HG03280 (cell line): ENCODE data around the gene APBB2.
A peak's percentile ranks its signal among the peaks of the same experiment; 100 is the strongest.
"Not testable (repeated sequence)": the region's sequence is repeated elsewhere in the genome, so short reads cannot be mapped to it uniquely, and the experiment has no call there.

Source experiments
- ATAC-seq: cut with Tn5 transposase; IDR thresholded peaks from one replicate; pipeline ENCODE4 v1.9.1; 2021; ENCODE audit warnings: mild to moderate bottlenecking, moderate library complexity; ENCODE audit not compliant: unreplicated experiment

APBB2 gene

DNA sequence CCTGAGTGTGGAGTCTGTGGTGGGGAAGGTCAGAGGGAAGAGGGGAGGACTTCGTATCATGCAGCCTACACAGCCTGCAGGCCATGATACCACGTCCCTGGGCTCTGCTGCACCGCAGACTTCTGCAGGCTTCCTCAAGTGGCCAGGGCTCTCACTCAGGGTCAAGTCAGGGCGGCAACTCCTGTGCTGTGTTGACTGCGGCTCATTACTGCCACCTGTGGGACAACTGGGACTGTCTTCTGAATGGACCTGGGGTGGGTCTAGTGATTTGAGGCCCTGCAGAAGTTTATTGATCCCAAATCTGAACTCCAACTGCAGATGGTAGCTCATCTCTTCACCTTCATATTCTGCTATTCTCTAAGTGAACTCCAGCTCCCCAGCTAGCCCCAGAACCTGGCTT lies 297.5 kb downstream of the APBB2 start:
- peak; percentile 90 for ATAC-seq

DNA sequence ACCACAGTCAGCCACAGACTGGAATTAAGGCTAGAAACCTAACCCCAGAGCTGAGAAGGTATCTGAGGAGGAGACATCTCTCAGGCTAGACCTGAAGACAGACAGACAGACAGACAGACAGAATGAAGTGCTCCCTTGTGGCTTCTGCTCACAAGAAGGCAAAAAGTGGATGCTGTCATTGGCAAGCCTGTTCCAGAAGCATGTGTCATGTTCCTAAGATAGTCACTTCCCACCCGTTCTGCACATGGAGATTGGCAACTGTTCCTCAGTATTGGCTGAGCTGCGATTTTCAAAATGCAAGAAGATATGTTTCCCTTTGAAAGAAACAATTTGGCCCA lies 298.2 kb downstream of the APBB2 start:
- ATAC-seq = no peak

DNA sequence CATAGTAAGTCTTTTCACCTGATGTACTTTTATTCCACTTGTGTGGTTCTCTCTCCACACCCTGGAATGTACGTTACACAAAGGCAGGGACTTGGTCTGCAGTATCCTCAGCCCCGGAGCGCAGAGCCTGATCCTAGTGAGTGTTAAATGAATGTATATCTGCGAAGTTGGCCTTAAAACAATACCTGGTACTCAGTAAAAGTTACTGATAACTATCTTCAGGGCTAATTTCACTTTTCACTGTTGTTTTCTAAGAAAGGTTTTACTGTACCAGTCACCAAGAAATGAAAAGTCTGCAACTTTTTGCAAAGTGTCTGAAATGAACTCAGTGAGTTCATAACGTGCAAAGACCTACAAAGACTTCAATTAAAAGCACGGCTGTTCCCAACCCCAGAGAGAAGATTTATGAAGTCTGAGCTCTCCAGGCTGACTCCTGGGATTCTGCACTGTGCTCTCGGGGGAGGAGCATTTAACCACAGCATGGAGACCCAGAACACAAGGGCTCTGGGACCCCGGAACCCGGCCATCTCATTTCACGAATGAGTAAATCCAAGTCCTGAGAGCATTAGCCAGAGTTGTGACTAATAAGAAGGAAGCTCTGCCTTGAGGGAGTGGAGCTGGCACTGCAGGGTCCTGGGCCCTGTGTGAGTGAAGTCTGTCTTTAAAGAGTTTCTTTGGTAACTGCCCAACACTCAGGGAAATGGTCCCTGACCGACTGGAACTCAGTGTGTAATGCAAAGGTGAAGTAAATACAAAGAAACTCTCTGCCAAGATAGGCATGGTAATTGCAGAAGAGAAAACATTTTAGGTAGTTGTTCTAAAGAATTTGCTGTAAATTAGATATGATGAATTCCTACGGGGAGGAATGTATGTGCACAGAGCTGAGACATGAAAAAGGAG lies 298.8 kb downstream of the APBB2 start:
- ATAC-seq = no peak

DNA sequence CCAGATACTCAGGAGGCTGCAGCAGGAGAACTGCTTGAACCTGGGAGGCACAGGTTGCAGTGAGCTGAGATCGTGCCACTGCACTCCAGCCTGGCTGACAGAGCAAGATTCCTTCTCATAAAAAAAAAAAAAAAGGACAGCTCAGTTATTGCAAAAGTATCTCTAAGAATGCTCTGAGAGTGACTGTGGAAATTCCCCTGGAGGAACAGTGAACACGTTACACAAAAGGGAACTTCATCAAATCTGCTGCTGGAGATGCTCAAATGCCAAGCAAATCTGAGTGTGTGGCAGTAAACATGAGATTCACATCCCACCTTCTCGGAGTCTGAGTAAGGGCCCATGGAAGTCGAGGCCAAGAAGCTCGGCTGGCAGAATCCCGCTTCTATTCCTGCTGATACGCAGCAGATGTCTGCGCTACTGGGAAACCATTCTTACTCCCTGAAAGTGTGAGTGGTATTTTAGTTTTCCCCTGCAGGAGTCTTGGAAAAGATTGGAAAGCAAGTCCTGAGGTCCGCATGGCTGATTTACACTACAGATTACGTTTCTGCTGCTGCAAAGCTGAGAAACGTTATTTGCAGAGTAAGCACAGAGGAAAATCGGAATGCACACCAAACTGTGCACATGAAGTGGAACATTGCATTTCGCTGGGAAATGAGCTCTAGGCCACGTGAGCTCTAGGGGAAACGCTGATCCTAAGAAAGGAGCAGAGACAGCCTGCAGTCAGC lies 301.7 kb downstream of the APBB2 start:
- no peak for ATAC-seq

DNA sequence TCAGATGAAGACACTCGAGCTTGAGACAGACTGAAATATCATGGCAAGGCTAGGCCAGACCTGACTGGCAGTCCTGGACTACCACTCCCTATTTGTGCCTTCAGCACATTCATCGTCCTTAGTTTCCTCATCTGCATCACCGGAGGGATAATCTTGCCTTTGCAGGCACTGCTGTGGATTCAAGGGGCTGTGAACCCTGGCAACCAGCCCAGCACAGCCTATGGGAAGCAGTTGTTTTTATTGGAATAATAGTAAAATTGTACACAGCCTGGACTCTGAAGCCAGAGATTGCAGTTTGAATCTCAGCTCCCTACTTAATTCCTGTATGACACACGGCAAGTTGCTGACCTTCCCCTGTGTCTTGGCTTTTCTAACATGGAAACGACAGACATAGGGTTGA lies 303.6 kb downstream of the APBB2 start:
- ATAC-seq = no peak

DNA sequence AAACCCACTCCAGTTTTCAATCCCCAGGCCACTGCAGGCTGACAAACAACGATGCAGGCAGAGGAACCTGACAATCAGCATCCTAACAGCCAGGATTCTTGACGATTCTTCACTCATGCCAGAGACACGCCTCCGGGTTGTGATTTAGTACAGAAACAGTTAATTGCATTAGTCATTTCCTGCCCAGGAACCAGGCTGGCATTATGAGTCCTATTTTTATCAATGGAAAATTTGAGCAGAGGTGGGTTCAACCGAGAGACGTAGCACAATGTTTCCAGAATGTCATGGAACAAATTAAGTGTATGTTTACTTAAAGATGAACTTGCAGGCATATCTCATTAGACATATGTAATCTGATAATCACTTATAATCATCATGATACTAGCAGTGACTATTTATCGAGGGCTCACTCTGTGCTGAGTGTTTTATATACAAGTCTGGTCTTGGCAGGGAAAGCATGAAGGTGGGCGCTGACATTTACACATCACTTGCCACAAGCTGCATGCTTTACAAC lies 304.9 kb downstream of the APBB2 start:
- ATAC-seq = no peak

DNA sequence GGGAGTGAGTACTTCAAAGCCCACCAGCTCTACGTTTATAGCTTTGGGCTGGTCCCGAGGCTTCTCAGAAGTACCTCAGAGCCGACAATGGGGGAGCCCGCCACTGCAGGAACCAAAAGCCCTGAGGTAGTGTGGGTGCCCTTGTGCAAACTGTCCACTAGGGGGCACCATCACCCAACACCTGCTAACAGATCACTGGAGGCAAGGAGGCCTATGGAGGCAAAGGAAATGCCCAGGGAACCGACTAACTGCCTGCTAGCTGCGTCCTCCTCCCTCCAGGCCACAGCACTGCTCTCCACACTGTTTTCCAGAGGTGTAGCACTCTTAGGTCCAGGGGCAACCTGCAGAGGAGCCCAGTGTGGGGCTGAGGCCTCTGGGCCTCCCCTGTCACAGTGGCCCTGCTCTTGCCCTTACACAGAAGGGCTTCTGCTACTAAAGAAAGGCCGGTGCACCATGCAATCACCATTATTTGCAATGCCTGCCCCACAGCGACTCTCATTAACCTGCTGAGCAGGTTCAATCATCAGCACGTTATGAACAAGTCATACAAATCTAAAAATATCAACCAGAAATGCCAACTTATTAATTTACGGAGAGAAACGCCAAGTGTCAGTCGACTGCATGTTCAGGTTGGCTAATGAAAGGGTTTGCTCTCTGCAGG lies 305.5 kb downstream of the APBB2 start:
- peak; percentile 94 for ATAC-seq

DNA sequence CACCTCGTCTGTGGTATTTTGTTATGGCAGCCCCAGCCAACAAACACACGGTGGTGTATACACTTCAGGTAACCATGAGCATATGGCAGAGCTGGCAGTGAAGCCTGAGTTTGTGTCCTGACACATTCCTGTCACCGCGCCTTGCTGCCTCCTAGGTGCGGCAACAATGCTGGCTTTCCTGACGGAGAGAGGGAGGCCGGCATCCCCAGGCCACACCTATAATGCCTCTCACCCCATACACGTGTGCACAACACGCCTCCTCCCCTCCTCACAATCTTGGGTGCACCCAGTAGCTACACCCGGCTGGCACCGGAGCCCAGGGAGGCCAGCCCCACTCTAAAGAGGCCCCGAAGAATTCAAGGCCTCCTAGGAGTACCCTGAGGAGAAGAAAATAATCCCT lies 306.0 kb downstream of the APBB2 start:
- peak; percentile 29 for ATAC-seq

DNA sequence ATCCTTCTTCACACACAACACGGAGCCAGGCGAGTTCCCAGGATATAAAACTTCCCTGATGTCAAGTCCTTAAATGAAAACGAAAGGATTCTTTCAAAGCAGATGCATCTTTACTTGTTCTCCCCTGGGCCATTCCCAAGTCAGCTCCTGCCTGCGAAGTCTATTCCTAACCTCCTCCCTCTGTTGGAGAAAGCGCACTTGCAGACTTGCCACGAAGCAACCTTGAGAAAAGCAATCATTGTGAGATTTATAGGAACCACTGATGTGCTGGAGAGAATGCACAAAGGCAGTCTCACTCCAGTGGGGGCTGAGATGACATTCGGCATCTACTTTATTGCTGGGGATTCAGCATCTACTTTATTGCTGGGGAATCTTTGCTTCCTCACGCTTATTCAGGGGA lies 308.9 kb downstream of the APBB2 start:
- ATAC-seq = no peak

DNA sequence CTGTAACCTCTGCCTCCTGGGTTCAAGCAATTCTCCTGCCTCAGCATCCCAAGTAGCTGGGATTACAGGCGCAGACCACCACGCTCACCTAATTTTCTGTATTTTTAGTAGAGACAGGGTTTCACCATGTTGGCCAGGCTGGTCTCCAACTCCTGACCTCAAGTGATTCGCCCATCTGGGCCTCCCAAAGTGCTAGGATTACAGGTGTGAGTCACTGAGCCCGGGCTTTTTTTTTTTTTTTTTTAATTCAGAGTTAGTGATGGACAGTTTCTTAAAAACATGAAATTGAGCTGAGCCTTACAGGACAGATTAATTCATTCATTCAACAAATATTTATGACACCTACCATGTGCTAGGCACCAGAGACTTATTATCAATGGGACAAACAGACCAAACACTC lies 313.8 kb downstream of the APBB2 start:
- not testable (repeated sequence) for ATAC-seq

DNA sequence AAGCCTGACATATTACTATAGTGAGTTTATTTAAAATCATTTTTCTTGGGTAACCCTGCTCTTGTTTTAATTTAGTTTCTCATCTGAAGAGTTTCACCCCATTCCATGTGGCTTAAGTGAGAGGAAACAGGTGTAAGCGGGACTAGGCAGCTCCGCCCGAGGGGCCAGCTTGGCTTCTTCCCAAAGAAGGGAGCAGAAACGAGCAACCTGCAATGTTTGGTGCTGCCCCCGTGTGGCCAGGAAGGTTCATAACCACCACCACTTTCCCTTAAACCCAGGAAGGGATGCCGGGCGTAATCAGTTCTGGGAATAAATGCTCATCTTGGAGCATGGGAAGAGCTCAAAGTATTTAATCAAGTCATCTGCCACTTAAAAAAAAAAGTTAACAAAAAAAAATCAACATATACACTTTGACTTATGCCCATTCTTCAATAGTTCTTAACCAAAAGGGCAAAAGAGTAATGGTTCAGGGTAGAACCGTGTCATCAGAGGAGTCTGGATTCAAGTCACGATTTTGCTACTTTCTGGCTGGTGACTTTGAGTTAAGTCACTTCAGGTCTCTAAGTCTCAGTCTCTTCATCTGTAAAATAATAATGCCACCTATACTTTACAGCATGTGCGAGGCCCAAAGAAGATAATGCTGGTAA lies 316.7 kb downstream of the APBB2 start:
- ATAC-seq = peak; percentile 66

DNA sequence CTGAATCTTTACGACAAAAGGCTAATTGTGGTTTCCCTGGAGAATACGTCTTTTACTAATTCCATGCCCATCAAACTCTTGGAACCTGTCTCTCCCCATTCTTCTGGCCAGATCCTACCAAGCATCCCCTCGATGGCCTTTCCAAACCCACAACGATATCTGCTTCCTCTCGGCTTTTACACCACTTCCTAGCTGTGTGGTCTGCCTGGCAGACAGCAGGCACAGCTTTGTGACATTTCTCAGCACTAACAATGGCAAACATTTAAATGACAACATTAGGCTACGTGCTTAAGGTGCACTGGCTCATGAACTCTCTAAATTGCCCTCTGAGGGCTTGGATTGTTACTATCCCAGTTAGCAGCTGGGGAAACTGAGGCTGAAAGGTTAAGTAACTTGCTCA lies 323.6 kb downstream of the APBB2 start:
- ATAC-seq = no peak

DNA sequence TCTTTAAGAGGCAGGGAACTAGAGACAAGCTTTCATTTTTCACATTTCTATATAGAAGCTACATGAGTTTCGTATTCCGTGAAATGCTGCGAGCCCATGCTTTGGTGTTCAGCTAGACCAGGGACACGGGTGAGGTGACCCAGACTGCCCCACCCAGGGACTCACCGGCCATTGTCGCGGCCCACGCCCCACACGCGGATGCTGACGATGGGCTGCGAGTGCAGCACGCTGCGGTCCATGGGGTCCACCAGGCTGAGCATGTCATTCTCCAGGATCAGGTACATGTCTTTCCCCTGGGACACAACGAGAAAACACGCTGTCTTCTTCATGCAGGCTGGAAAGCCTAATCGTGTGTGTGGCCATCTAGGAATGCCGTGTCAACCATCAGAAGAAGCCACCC lies 324.1 kb downstream of the APBB2 start:
- no peak for ATAC-seq

DNA sequence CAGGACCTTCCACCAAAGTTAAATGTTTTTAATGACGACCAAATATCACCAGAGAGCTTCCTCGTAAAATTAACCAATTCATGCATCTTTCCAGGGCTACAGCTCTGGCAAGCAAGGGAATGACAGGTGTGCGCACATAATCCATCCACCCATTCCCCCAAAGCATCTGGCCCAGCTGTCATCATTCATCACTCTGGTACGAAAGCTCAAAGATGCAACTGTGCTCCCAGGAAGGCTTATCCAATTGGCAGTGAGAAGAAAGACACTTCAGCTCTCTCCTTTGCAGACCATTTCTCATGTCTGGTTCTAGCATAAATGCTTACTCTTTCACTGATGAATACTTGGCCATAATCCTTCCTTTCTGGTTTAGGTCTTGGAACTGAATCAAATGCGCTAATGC lies 325.4 kb downstream of the APBB2 start:
- ATAC-seq = no peak

DNA sequence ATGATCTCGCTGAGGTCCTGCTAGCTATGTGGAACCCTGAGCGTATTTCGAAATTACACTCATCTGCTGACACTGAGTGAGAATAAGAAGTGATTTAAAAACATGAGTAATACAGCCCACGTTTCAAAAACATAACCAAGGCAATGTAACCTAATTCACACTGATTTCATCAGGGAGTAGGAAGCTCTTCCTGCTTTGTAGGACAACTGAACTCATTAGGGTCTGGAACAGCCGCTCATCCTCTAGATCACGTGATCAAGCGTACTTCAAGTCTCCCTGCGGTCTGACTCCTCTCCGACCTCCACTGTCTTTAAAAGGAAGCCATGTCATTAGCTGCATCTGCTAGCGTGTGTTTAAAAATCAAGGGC lies 326.6 kb downstream of the APBB2 start:
- ATAC-seq = no peak

DNA sequence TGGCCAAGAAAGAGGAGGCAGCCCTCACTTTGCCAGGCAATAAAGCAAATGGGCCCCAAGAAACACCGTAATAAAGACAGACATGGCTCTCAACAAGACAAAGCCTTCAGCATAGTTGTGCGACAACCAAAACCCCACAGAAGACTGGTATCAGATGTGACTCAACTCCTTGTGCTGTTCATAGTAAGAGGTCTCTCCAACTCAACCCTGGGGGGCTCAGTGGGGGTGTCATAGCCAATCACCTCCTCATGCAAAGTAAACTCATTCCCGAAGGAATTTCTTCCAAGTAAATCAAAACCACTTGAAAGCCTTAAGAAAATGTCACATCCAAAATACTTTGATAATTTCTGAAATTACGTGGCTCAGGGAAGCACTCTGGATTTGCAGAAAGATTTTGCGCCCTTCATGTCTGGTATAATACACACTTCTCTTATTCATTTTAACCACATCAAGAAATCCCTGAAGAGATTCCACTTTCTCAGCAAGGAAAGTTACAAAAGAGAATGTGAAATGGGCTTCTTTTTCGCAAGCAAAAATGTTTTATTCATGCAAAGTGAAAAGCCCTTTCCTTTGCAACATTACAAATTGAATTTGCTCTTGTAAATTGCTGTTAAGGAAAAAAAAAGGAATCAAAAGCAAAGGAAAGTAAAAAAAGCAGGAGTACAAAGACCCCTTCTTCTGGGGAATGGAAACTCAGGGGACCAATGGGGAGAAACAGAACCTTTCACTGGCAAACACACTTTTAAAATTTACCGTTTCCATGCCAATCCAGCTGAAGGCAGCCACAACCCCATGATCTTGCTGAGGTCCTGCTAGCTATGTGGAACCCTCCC lies 327.2 kb downstream of the APBB2 start:
- no peak for ATAC-seq

DNA sequence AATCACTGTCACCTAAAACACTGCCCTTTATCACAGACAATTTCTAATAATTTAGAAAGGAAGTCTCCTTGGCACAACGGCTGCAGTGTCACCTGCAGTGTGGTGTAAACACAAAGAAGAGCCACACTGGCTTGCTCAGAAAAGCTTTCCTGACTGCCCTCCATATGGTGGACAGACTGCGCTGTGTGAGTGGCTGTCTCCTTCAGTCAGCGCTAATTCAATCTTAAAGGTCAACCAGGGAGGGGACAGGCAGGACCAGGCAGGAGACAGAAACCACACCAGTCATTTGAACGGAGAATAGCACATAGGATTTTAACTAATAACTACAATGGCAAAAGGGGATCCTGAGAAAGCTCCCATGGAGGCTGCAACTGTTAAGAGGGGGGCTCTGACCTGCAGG lies 332.5 kb downstream of the APBB2 start:
- ATAC-seq = no peak

DNA sequence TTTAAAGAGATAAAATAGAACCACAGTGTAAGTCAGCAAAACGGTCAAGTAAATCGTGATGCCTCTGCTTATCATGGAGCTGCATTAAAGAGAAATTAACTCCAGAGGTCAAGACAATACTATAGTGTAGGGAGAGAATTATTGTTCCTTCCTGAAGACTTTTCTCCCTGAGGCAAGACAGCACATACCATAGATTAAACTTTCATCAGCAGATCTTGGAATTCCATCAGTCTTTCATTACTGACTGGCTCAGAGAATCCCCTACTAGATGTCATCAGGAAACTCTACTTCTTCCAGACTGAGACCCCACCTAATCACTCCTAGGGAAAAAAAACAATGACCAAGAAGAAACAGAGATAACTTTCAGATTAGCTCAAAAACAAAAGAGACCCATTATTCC lies 333.2 kb downstream of the APBB2 start:
- ATAC-seq = no peak

DNA sequence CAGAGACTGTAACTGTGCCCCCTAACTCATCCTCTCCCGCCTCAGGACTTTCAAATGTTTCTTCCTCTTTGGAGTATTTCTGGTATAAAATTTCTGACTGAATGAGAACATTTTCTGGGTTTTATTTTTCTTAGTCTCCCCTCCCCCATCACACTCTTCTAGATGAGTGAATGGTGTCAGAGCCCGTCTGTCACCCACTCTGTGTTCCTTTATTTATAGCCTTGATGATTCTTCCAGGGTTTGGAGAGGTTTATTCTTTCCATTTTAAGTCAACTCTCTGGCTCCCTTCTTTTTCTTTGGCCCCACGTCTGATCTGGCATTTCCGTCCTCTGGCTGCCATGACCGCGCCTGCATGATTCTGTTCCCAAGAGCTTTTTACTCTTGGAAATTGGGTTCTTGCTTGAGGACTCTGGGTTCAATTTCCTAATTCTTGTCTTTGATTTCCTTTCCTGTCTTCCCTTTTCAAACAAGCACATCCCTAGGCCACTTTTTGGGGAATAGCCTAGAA lies 335.7 kb downstream of the APBB2 start:
- no peak for ATAC-seq

DNA sequence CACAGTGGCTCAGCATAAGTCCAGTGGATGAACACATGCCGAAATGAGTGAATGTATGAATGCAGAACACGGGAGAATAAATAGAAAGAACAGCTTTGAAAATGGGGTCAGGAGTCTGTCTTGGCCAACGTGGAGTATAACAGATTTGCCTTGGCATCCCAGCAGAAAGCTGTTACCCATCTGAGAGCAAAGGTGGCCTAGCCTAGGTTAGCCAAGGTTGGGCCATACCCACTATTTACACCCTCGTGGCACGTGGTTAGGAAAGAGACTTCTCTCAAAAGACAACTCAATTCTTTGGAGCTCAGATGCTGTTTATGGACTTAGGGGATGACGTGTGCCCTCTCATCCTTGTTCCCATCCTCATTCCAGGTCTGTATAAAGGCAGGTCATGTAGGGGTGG lies 337.3 kb downstream of the APBB2 start:
- ATAC-seq = no peak
